IMR-90 (cell line): Measurements from ENCODE around the gene LTBP2. TPM values are rescaled to one million over a fixed set of nuclear protein-coding genes. Genes with fewer than 3 reads are reported as not detected.

ENCODE experiments used
- ATAC-seq: fragments of 200-7000 bp; cut with Tn5 transposase; 2 replicates; pipeline ENCODE4 v1.9.1; 2020; ENCODE audit warnings: low read depth, mild to moderate bottlenecking, moderate library complexity
- BruUV-seq: library from RNA; stranded (reverse); fragments of 400-500 nt; replicated peaks from 2 replicates; lab custom pipeline; 2021; lab: Mats Ljungman, UMichigan
- CTCF ChIA-PET: fragments of 300-600 bp; formaldehyde crosslinking; extraction: SDS; loops from one replicate; lab custom pipeline; 2021; ENCODE audit warnings: antibody characterized with exemption; lab: Yijun Ruan, JAX
- POLR2A ChIA-PET: fragments of 300-600 bp; sonication (Branson Sonifier 250); formaldehyde crosslinking; loops from one replicate; lab custom pipeline; 2022; ENCODE audit warnings: antibody characterized with exemption; ENCODE audit not compliant: unreplicated experiment; lab: Charles Lee
- DNase-seq: peaks from one replicate; pipeline ENCODE4 v3.0.0; 2013
- H2AFZ ChIP-seq: replicated peaks from 2 replicates; pipeline ENCODE3; 2013; ENCODE audit warnings: low read length, mild to moderate bottlenecking; ENCODE audit not compliant: poor library complexity
- H2AK5ac ChIP-seq: 2 replicates; pipeline ENCODE4 v1.6.1; 2013; ENCODE audit warnings: low read depth, low read length, inconsistent platforms
- H2AK9ac ChIP-seq: replicated peaks from 2 replicates; pipeline ENCODE3; 2013; ENCODE audit warnings: mild to moderate bottlenecking, low read depth, low read length, moderate library complexity; ENCODE audit not compliant: poor library complexity
- H2BK120ac ChIP-seq: 2 replicates; pipeline ENCODE4 v1.6.1; 2013; ENCODE audit warnings: low read depth, low read length, inconsistent platforms
- H2BK15ac ChIP-seq: 3 replicates; pipeline ENCODE4 v1.6.1; 2013; ENCODE audit warnings: low read depth, low read length, inconsistent platforms
- H2BK20ac ChIP-seq: 2 replicates; pipeline ENCODE4 v1.6.1; 2013; ENCODE audit warnings: low read depth, mild to moderate bottlenecking, inconsistent platforms, low read length, moderate library complexity
- H2BK5ac ChIP-seq: 2 replicates; pipeline ENCODE4 v1.6.1; 2013; ENCODE audit warnings: mild to moderate bottlenecking, low read depth, low read length, inconsistent platforms; ENCODE audit not compliant: poor library complexity, severe bottlenecking
- H3K14ac ChIP-seq: replicated peaks from 2 replicates; pipeline ENCODE4 v1.6.1; 2013; ENCODE audit warnings: low read depth, low read length, inconsistent platforms
- H3K18ac ChIP-seq: 2 replicates; pipeline ENCODE4 v1.6.1; 2013; ENCODE audit warnings: low read depth, low read length, control low read depth
- H3K23ac ChIP-seq: 2 replicates; pipeline ENCODE4 v1.6.1; 2013; ENCODE audit warnings: low read depth, low read length, inconsistent platforms
- H3K27ac ChIP-seq: 2 replicates; pipeline ENCODE4 v1.5.1; 2013; ENCODE audit warnings: mild to moderate bottlenecking, control low read depth, low read length; ENCODE audit not compliant: insufficient read depth
- H3K27me3 ChIP-seq: 2 replicates; pipeline ENCODE4 v1.6.1; 2013; ENCODE audit warnings: low read length; ENCODE audit not compliant: control insufficient read depth, insufficient read depth
- H3K36me3 ChIP-seq: 2 replicates; pipeline ENCODE4 v1.6.1; 2013; ENCODE audit warnings: low read length, mixed read lengths; ENCODE audit not compliant: control insufficient read depth, insufficient read depth
- H3K4ac ChIP-seq: 2 replicates; pipeline ENCODE4 v1.6.1; 2013; ENCODE audit warnings: low read depth, low read length, inconsistent platforms
- H3K4me1 ChIP-seq: 2 replicates; pipeline ENCODE4 v1.6.1; 2013; ENCODE audit warnings: low read length, mixed read lengths; ENCODE audit not compliant: control insufficient read depth, insufficient read depth
- H3K4me2 ChIP-seq: 2 replicates; pipeline ENCODE4 v1.6.1; 2013; ENCODE audit warnings: low read depth, mild to moderate bottlenecking, control low read depth, low read length, moderate library complexity
- H3K4me3 ChIP-seq: 2 replicates; pipeline ENCODE4 v1.5.1; 2013; ENCODE audit warnings: low read depth, mild to moderate bottlenecking, control low read depth, low read length, moderate library complexity; ENCODE audit not compliant: insufficient read depth
- H3K56ac ChIP-seq: 2 replicates; pipeline ENCODE4 v1.6.1; 2013; ENCODE audit warnings: low read length, inconsistent platforms; ENCODE audit not compliant: insufficient read depth; ENCODE audit errors: extremely low read depth
- H3K79me1 ChIP-seq, 2 experiments: 2 replicates each; pipeline ENCODE4 v1.6.1; 2013; ENCODE audit warnings: low read length in 2 of 2, inconsistent platforms in 1 of 2, low read depth in 1 of 2
- H3K9ac ChIP-seq: 2 replicates; pipeline ENCODE4 v1.6.1; 2013; ENCODE audit warnings: low read depth, low read length, control low read depth
- H3K9me1 ChIP-seq: 2 replicates; pipeline ENCODE4 v1.6.1; 2013; ENCODE audit warnings: low read length, inconsistent platforms; ENCODE audit not compliant: insufficient read depth
- H3K9me3 ChIP-seq: 2 replicates; pipeline ENCODE4 v1.6.1; 2013; ENCODE audit warnings: low read length; ENCODE audit not compliant: control insufficient read depth, insufficient read depth
- H4K20me1 ChIP-seq: 2 replicates; pipeline ENCODE4 v1.6.1; 2013; ENCODE audit warnings: low read length, inconsistent platforms; ENCODE audit not compliant: insufficient read depth
- H4K5ac ChIP-seq: 2 replicates; pipeline ENCODE4 v1.6.1; 2013; ENCODE audit warnings: mild to moderate bottlenecking, low read depth, low read length, control low read depth
- H4K8ac ChIP-seq, 2 experiments: 2 replicates each; pipeline ENCODE4 v1.6.1; 2013; ENCODE audit warnings: low read depth in 2 of 2, low read length in 2 of 2, control low read depth in 1 of 2, inconsistent platforms in 1 of 2
- H4K91ac ChIP-seq: 2 replicates; pipeline ENCODE4 v1.6.1; 2013; ENCODE audit warnings: low read depth, low read length, inconsistent platforms; ENCODE audit not compliant: insufficient read depth
- BHLHE40 ChIP-seq: fragments of 150-350 bp; IDR thresholded peaks from 2 replicates; pipeline ENCODE4 v1.6.1; 2016; ENCODE audit warnings: mild to moderate bottlenecking, low read depth, low read length
- CEBPB ChIP-seq: IDR thresholded peaks from 2 replicates; pipeline ENCODE4 v1.6.1; 2012; ENCODE audit warnings: low read depth, low read length, improper control_type of control experiment
- CHD1 ChIP-seq: IDR thresholded peaks from 2 replicates; pipeline ENCODE4 v1.6.1; 2012; ENCODE audit warnings: low read depth, low read length, improper control_type of control experiment
- FOS ChIP-seq: fragments of 150-350 bp; IDR thresholded peaks from 2 replicates; pipeline ENCODE4 v1.6.1; 2016; ENCODE audit warnings: low read depth, low read length
- MAFK ChIP-seq: IDR thresholded peaks from 2 replicates; pipeline ENCODE4 v1.6.1; 2012; ENCODE audit warnings: low read depth, low read length, improper control_type of control experiment
- MAZ ChIP-seq: IDR thresholded peaks from 2 replicates; pipeline ENCODE4 v1.6.1; 2012; ENCODE audit warnings: low read depth, mild to moderate bottlenecking, low read length, improper control_type of control experiment, moderate library complexity, borderline replicate concordance
- MXI1 ChIP-seq: IDR thresholded peaks from 2 replicates; pipeline ENCODE4 v1.6.1; 2012; ENCODE audit warnings: low read depth, mild to moderate bottlenecking, low read length, moderate library complexity, borderline replicate concordance
- NFE2L2 ChIP-seq: fragments of 150-350 bp; IDR thresholded peaks from 2 replicates; pipeline ENCODE4 v1.6.1; 2016; ENCODE audit warnings: low read depth, mild to moderate bottlenecking, low read length
- POLR2A ChIP-seq: IDR thresholded peaks from 2 replicates; pipeline ENCODE4 v1.6.1; 2012; ENCODE audit warnings: mild to moderate bottlenecking, low read depth, low read length
- RAD21 ChIP-seq: IDR thresholded peaks from 2 replicates; pipeline ENCODE4 v1.6.1; 2012; ENCODE audit warnings: low read length, improper control_type of control experiment
- RCOR1 ChIP-seq: IDR thresholded peaks from 2 replicates; pipeline ENCODE4 v1.6.1; 2012; ENCODE audit warnings: mild to moderate bottlenecking, low read length, improper control_type of control experiment; ENCODE audit not compliant: insufficient replicate concordance
- RFX5 ChIP-seq: IDR thresholded peaks from 2 replicates; pipeline ENCODE4 v1.8.0; 2012; ENCODE audit warnings: low read depth, mild to moderate bottlenecking, low read length, moderate library complexity
- SMC3 ChIP-seq: fragments of 150-350 bp; IDR thresholded peaks from 2 replicates; pipeline ENCODE4 v1.6.1; 2016; ENCODE audit warnings: low read depth, mild to moderate bottlenecking, antibody characterized with exemption, low read length, moderate library complexity
- USF2 ChIP-seq: fragments of 150-350 bp; IDR thresholded peaks from 2 replicates; pipeline ENCODE4 v1.6.1; 2017; ENCODE audit warnings: mild to moderate bottlenecking, antibody characterized with exemption, low read length, low read depth
- WGBS, 2 experiments: methylation state at CpG; one replicate each; pipeline versions ENCODE4 v1.1.5 to v1.1.7; 2013; ENCODE audit warnings: missing lambda C conversion rate in 2 of 2; ENCODE audit not compliant: insufficient read length in 1 of 2; ENCODE audit errors: extremely low coverage in 2 of 2; 5-methylcytosine and 5-hydroxymethylcytosine counted together
- dilution Hi-C: fragments of 300-500 bp; cut with HindIII; formaldehyde crosslinking; loops from one replicate; pipeline ENCODE4 v1.14.3; 2018; ENCODE audit warnings: low sequenced_read_pairs; ENCODE audit not compliant: unreplicated experiment
- in situ Hi-C: fragments of 300-500 bp; cut with MboI; formaldehyde crosslinking; loops from 3 replicates; pipeline ENCODE4 v1.14.3; 2019; ENCODE audit warnings: low sequenced_read_pairs, inconsistent platforms, mixed read lengths
- intact Hi-C: fragments of 100-400 bp; cut with micrococcal nuclease; formaldehyde crosslinking; loops from 2 replicates; pipeline ENCODE4 v1.10.0; 2022
- polyA plus RNA-seq, 3 experiments: library from polyadenylated mRNA; depleted of rRNA; stranded (reverse); fragments of >200 nt; gene quantifications; 2 replicates each; pipeline ENCODE4 v1.2.3, GENCODE V29; 2012; ENCODE audit warnings: low replicate concordance in 1 of 3
- total RNA-seq: library from RNA; depleted of rRNA; stranded (reverse); fragments of >200 nt; gene quantifications from 2 replicates; pipeline ENCODE4 v1.2.3, GENCODE V29; 2012
- TF ChIP-seq, protein P1 (sequence below): fragments of 150-350 bp; IDR thresholded peaks from 2 replicates; pipeline ENCODE4 v1.6.1; 2016; ENCODE audit warnings: low read depth, mild to moderate bottlenecking, low read length, moderate library complexity, borderline replicate concordance
- TF ChIP-seq, protein P2 (sequence below): conservative IDR thresholded peaks from 2 replicates; pipeline ENCODE4 v1.5.1; 2012; ENCODE audit warnings: mild to moderate bottlenecking, low read depth, low read length, improper control_type of control experiment

Gene LTBP2
- total and polyA plus RNA-seq, 2 of the 4 experiments (the other 2 are of a cell fraction): 23.8 to 79.3 TPM

- in situ Hi-C loops: no loop called here
- no peak overlapping the region for H3K4me3 ChIP-seq
- DNase-seq: no peak
- no peak overlapping the region for H3K4ac ChIP-seq
- H3K9me3 ChIP-seq: no peaks in the 10 kb centered on the region
- no peak for ATAC-seq
- no TSS peak for BruUV-seq
- H2BK15ac ChIP-seq: no peak overlapping the region
- no peak overlapping the region for H3K4me2 ChIP-seq
- no peak overlapping the region for H3K14ac ChIP-seq
- H3K79me1 ChIP-seq: no peaks in the 10 kb centered on the region
- TF ChIP-seq, protein P1, sequence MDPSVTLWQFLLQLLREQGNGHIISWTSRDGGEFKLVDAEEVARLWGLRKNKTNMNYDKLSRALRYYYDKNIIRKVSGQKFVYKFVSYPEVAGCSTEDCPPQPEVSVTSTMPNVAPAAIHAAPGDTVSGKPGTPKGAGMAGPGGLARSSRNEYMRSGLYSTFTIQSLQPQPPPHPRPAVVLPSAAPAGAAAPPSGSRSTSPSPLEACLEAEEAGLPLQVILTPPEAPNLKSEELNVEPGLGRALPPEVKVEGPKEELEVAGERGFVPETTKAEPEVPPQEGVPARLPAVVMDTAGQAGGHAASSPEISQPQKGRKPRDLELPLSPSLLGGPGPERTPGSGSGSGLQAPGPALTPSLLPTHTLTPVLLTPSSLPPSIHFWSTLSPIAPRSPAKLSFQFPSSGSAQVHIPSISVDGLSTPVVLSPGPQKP: no peak
- TF ChIP-seq BHLHE40 (no peak), RFX5 (no peak), MAZ (no peak), NFE2L2 (no peak), RAD21 (no peak), RCOR1 (no peak), CEBPB (no peak), POLR2A (no peak), CHD1 (no peak), MXI1 (no peak), FOS (no peak), SMC3 (no peak), MAFK (no peak), USF2 (no peak)
- TF ChIP-seq, protein P2, sequence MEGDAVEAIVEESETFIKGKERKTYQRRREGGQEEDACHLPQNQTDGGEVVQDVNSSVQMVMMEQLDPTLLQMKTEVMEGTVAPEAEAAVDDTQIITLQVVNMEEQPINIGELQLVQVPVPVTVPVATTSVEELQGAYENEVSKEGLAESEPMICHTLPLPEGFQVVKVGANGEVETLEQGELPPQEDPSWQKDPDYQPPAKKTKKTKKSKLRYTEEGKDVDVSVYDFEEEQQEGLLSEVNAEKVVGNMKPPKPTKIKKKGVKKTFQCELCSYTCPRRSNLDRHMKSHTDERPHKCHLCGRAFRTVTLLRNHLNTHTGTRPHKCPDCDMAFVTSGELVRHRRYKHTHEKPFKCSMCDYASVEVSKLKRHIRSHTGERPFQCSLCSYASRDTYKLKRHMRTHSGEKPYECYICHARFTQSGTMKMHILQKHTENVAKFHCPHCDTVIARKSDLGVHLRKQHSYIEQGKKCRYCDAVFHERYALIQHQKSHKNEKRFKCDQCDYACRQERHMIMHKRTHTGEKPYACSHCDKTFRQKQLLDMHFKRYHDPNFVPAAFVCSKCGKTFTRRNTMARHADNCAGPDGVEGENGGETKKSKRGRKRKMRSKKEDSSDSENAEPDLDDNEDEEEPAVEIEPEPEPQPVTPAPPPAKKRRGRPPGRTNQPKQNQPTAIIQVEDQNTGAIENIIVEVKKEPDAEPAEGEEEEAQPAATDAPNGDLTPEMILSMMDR: no peak
- H2BK120ac ChIP-seq: no peak overlapping the region
- no peak overlapping the region for H4K91ac ChIP-seq
- CTCF ChIA-PET: interaction anchor here (0.7 kb wide), 1 partner anchor 13 kb away, joined by 3 read pairs; no protein-coding TSS in a partner anchor
- H2BK5ac ChIP-seq: no peak overlapping the region
- H3K9ac ChIP-seq: no peak overlapping the region
- intact Hi-C loops: no loop called here
- H3K27me3 ChIP-seq: peaks cover 50% of the 10 kb centered on the region
- no peaks in the 10 kb centered on the region for H3K4me1 ChIP-seq
- no peak overlapping the region for H2BK20ac ChIP-seq
- H4K8ac ChIP-seq: no peak overlapping the region
- no CpG with 5 or more reads among the region's 2 CpGs for WGBS, 2 experiments
- no peaks in the 10 kb centered on the region for H3K9me1 ChIP-seq
- no peak overlapping the region for H3K56ac ChIP-seq
- no peak overlapping the region for H2AK9ac ChIP-seq
- H3K23ac ChIP-seq: no peak overlapping the region
- POLR2A ChIA-PET: no interaction called here
- H2AFZ ChIP-seq: no peak overlapping the region
- H3K36me3 ChIP-seq: no peaks in the 10 kb centered on the region
- no peak overlapping the region for H2AK5ac ChIP-seq
- dilution Hi-C loops: no loop called here
- no peak overlapping the region for H3K18ac ChIP-seq
- no peak overlapping the region for H3K27ac ChIP-seq
- H4K20me1 ChIP-seq: no peaks in the 10 kb centered on the region
- H4K5ac ChIP-seq: no peak overlapping the region
Observed at GRCh38 chr14:74465335-74465734, 146.7 kb downstream of the LTBP2 start.
